HG03280 (cell line): ENCODE measurements around the gene ACTR1B.
A peak's percentile ranks its signal among the peaks of the same experiment; 100 is the strongest.
"Not testable (repeated sequence)": the region's sequence is repeated elsewhere in the genome, so short reads cannot be mapped to it uniquely, and the experiment has no call there.

Experiments
- ATAC-seq: cut with Tn5 transposase; IDR thresholded peaks from one replicate; pipeline ENCODE4 v1.9.1; 2021; ENCODE audit warnings: mild to moderate bottlenecking, moderate library complexity; ENCODE audit not compliant: unreplicated experiment

Gene ACTR1B

DNA sequence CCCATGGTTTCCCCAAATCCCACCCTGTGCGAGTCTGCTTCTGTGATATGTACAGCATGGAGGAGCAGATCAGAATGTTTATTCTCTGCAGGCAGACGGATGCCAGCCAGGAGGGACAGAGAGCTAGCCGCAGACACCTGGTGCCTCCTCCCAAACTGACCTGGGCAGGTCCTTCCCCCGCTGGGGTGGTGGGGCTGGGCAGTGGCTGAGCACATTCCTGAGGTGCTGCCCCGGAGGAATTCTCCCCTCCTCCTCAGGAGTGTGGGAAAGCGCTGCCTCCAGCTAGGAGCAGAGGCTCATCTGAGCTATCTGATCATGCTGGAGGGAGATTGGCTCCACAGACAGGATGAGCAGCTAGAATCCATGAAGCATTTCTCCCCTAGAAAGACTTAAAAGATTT, 27.3 kb upstream of the ACTR1B start:
- ATAC-seq, result no peak

DNA sequence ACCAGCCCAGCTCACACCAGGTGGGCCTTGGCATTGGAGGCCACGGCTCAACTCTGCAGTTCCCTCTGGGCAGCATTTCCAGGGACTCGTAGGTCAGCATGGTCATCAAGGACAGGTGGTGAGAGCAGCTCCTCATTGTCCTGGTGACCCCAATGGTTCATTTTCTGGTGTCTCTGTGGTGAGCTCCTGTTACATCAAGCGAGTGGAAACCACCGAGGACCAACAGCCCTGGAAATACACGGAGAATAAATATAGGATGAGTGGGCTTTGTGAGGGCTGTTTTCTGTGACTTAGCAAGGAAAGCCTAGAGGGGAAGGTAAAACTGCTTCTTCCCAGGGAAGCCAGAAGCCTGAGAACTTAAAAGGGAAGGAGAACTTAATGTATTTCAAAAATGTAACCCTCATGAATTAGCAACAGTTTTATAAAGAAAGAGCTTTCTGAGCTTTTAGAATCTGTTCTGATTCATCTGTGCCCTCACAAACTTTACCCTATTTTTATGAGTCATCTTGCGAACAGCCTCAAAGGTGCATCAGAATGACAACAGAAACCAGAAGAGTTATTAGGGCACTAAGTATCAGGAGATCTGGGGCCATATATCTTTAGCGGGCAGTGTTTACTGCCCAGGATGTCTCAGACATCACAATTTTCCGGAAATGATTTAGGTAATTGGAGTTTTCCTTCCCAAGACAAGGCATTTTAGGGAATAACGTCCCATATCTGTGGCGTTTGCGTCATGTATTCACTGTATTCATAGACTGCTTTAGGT, 24.4 kb upstream of the ACTR1B start:
- peak; percentile 63 for ATAC-seq

DNA sequence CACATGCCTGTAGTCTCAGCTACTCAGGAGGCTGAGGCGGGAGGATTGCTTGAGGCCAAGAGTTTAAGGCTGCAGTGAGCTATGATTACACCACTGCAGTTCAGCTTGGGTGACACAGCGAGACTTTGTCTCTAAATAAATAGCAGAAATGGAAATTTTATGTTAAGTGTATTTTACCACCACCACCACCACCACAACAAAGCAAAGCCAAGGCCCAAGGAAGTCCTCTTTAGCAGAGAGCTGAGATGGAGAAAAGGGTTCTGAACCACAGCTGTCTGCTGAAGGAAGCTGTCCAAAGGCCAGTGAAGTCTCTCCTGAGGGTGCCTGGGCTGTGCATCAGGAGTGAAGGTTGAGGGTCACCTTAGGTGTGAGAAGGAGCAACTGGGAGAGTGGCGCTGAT, 23.4 kb upstream of the ACTR1B start:
- ATAC-seq, result not testable (repeated sequence)

DNA sequence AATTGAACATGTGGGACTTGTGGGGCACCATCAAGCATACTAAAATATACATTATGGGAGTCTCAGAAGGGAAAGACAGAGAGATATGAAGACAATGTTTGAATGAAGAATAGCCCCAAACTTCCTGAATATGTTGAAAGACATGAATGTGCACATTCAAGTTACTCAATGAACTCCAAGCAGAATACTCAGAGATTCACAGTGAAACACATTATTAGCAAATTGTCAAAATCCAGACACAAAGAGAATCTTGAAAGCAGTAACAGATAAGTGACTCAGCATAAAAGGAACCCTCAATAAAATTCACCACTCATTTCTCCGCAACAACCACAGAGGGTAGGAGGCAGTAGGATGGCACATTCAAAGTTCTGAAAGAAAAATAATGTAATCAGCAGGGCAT, 14.5 kb upstream of the ACTR1B start:
- no peak for ATAC-seq

DNA sequence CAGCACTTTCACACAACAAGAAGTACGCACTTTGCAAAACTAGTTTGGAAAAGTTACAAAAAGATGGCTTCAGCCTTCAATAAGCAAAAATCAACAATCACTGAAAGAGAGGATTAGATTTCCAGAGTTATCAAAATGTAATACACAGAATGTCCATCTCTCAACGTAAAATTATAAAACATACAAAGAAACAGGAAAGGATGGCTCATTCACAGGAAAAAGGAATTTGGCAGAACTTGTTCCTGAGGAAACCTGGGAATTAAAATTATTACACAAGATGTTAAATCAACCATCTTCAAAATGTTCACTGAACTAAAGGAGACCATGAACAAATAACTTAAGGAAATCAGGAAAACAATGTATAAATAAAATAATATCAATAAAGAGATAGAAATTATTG, 13.6 kb upstream of the ACTR1B start:
- ATAC-seq, result no peak

DNA sequence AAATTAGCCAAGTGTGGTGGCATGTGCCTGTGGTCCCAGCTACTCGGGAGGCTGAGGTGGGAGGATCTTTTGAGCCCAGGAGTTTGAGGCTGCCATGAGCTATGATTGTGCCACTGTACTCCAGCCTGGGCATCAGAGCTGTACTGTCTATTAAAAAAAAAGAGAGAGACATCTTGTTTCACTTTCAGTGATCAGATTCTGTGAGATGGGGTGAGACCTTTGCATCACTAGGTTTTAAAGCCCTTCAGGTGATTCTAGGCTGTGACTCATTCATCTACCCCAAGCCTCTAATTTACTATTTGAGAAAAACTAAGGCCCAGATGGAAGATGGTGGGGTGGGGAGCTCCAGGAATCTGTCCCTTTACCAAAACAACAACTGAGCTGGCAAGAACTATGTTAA, 12.8 kb upstream of the ACTR1B start:
- no peak for ATAC-seq

DNA sequence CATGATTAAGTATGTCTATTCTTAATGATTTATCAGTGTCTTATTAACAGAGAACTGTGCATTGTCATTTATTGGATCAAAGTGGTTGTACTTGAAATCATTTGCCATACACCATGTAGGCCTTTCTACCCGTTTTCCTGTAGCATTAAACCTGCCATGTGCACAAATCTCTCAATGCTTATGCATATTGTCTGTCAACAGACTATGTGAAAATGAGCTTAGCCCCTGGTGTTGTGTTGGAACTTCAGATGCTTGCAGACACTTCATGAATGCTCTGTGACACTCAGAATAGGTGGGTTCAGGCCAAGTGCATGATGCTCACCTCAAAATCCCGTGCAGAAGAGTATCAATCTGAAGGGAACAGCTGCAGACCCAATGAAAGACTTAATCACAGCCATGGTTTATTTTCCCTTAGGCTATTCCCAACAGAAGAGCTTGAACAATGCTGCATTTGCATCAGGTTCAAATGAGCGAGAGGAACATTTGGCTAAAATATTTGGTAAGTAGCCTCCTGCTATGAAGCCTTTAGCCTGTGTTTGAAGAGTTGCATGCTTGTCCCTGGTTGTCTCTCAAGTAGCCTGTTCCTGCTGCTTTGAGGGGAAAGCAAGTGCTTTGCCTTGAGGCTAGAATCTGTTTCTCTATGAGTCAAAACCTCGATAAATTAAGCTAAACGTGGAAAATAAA, 11.7 kb upstream of the ACTR1B start:
- ATAC-seq, result no peak

DNA sequence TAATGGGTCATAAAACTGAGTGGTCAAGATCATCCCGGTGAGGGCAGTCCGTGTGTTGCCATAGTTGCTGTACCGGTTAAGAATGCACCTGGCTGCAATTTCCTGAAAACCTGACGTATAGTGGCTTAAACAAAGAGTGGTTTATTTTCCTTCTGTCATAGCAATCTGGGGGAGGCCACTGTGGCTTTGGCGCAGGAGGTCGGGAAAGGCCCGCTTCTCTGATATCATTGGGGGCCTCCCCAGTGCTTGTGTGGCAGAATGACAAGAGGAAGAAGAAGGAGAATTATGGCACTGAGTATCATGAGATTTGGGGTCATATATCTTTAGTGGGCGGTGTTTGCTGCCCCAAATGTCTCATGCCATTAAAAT, 10.1 kb upstream of the ACTR1B start:
- ATAC-seq, result no peak

DNA sequence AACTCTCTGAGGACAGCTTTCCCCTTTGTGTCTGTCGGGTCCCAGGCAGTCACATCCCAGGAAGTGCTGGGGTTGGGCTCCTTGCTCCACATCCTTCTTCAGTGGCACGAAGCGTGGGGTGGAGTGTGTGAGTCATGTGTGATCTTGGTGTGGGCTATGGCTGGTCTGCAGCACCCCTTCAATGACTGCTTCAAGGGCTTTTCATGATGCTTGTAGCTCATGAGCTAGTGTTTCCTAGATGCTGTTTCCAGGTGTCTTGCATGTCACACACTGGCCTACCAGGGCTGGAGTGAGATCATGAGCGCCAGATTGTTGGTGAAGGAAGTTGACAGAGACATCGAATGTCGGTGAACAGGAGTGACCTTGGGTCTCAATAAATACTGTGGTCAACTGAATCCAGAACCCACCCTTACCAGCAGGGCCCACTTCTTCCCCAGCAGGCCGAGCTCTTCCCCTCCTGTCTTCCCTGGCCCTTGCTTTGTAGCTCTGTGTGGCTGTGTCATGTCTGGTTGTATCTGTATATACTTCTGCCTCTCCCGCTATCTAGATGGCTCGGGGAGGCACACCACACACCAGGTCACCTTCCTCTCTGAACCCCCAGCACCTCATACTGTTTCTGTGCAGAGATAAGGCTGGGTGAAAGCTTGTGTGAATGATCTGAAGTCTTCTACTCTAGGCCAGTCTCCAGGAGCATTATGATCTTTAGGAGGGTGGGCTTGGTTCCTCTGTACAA, 9.5 kb upstream of the ACTR1B start:
- ATAC-seq, result no peak

DNA sequence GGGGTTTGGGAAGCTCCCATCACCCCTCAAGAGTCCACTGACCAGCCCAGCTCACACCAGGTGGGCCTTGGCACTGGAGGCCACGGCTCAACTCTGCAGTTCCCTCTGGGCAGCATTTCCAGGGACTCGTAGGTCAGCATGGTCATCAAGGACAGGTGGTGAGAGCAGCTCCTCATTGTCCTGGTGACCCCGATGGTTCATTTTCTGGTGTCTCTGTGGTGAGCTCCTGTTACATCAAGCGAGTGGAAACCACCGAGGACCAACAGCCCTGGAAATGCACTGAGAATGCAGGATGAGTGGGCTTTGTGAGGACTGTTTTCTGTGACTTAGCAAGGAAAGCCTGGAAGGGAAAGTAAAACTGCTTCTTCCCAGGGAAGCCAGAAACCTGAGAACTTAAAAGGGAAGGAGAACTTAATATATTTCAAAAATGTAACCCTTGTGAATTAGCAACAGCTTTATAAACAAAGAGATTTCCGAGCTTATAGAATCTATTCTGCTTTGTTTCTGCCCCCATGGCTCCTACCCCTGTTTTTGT, 8.8 kb upstream of the ACTR1B start:
- not testable (repeated sequence) for ATAC-seq

DNA sequence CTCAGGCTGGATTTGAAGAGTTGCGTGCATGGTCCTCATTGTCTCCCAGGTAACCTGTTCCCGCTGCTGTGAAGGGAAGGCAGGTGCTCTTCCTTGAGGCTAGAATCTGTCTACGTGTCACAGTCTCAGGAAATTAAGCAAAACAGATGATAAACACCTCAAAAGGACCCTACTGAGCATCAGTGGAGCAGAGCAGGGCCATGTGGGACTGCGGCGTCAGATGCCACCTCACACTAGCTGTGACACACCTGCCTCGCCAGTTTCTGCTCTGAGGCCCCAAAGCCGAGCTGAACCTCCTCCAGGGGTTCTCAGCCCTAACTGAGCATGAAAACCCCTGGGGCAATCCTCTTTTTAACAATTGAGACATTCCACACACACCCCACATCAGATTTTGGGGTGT, 7.7 kb upstream of the ACTR1B start:
- ATAC-seq, result no peak

DNA sequence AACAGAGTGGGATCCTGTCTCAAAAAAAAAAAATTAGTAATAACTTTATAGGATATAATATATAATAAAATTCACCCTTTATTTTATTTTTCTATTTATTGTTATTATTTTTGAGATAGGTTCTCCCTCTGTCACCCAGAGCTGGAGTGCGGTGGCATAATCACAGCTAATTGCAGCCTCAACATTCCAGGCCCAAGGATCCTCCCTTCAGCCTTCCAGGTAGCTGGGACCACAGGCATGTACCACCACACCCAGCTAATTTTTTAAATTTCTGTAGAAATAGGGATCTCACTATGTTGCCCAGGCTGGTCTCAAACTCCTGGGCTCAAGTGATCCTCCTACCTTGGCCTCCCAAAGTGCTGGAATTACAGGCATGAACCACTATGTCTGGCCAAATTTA, 6.6 kb upstream of the ACTR1B start:
- no peak for ATAC-seq

DNA sequence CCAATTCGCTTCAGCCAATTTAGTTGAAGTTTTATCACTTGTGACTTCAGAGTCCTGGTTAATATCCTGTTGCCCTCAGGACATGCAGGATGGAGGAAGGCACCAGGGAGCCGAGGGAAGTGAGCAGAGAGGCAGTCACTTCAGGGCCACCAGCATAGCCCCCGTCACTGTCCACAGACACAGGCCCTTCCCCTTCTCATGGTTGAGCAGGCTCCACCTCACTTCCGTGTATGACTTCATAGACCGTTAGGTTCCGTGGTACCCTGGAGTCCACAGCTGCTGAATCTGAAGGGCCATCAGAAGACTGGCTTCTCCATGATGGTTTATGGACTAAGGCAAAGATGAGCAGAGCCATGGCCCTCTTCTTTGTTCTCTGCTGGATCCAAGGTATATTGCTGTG, 5.6 kb upstream of the ACTR1B start, which contains the start of gene C2orf92:
Gene C2orf92, plus strand, starts transcription at position 266 of the 400 bp plus-strand sequence. Its CDS starts 76 bp downstream, at position 342.
- ATAC-seq, result no peak

DNA sequence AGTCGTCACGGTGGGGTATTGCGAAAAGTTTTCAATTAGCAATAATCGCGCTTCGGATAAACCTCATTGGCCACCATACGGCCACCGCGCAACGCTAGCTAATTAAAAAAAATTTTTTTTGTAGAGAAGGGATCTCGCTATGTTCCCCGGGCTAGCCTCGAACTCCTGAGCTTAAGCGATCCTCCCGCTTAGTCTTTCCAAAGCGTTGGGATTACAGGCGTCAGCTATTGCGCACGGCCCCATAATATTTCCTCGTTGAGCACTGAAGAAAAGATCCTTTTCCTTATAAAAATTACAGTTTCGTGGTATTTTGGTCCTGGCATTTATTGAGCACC, 759 bp upstream of the ACTR1B start:
- ATAC-seq, result no peak

DNA sequence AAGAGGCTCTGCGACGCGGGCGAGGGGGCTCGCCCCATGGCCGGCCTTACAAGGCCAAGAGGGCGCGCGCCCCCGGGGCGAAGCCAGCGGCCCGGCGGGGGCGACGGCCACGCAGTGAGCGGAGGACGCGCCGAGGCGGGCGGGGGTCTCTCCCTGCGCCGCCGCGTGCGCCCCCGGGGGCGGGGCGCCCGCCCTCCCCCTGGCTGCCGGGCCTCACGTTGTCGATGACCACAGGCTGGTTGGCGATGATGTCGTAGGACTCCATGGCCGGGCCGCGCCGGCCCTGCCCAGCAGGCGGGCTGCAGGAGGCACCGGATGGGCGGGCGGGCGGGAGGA, 250 bp downstream of the ACTR1B start:
- ATAC-seq, result no peak

DNA sequence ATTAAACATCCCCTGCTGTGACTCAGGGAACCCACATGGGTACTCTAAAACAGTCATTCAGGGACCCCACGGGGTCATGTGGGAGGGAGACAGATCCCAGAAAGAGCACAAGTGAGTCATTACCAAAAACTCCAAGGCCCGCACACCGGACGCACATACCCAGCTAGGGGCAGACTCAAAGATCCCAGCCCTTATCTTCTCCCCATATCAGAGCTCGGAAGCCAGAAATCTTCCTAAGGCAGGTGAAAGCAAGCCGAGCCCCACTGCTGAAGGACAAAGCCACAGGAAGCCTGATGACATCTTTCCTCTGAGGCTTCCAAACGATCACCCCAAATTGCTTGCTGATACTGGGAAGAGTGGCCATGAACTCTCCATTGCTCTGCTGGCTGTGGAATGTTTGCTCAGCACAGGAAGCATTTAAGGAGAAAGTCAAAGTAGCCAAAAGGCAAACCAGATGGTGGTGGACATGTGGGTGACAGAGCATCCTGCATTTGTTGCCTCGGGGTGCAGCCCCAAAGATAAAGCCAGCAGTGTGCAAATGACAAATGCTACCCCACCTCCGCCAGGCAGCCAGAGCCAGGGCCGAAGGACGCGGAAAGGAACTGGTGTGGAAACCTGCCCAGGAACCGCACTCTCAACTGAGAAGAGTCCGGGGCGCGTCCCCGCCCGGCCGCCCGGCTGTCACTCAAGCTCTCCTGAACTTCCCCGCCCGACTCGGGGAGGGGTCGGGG, 784 bp downstream of the ACTR1B start:
- ATAC-seq, result peak; percentile 48

DNA sequence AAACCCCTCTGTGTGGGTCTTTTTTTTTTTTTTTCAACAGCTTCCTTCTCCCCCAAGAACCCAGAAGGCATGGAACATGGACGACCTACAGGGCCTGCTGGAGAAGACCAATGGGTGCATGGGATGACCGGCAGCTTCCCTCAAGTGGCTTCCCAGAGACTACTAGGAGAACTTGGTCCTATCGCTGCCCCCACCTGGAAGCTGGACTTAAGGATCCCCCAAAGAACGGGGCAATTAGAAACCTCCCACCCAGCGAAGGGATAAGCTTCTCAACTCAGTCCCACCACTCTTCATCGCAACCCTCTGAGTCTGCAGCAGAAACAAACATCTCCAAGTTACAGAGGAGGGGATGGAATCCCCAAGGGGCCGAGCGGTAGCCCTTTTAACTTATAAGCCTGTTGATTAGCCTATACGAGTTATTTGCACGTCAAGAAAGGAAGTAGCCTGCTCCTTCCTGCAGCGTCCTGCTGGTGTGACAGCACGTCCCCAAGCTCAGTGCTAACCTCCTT, 1.4 kb downstream of the ACTR1B start:
- no peak for ATAC-seq

DNA sequence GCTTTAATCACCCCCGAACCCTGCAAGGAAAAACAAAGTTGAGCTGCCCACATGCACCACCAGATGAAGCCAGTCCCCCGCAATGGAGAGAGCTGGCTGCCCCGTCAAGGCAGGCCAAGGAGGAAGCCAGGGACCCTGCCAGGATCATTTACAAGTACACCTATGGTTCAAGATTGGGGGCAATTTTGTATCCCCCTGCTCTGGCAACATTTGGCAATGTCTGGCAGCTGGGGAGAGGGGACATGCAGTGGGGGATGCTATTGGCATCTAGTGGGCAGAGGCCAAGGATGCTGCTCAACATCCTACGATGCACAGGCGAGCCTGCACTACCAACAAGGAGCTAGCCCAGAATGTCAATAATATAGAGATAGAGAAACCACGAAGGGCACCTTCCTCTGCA, 1.9 kb downstream of the ACTR1B start:
- no peak for ATAC-seq

DNA sequence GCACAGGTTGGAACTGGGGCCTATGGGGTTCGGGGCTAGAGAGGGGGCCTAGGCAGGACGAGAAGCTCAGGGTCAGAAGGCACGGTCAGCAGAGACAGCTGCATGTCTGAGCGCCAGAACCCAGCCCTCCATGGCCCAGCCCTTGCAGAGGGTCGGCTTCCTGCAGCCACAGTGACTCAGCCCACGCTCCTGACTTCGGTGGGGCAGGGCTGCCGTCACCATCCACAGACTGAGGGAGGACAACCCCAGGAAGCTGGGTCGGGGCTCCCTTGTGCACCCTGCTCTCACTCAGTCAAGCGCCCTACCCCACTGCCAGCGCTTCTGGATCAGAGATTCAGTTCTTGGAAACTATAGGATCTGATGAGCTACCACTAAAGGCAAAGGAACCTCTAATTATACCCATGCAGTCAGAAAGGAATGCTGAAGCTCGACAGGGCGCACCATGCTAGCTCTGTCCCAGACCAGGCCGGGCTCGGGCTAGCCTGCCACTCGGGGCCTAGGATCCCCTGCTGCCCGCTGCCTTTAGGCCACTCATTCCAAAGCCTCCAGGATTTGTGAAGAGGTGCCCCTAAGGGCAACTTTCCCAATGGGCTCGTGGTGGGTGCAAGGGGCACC, 3.0 kb downstream of the ACTR1B start:
- no peak for ATAC-seq

DNA sequence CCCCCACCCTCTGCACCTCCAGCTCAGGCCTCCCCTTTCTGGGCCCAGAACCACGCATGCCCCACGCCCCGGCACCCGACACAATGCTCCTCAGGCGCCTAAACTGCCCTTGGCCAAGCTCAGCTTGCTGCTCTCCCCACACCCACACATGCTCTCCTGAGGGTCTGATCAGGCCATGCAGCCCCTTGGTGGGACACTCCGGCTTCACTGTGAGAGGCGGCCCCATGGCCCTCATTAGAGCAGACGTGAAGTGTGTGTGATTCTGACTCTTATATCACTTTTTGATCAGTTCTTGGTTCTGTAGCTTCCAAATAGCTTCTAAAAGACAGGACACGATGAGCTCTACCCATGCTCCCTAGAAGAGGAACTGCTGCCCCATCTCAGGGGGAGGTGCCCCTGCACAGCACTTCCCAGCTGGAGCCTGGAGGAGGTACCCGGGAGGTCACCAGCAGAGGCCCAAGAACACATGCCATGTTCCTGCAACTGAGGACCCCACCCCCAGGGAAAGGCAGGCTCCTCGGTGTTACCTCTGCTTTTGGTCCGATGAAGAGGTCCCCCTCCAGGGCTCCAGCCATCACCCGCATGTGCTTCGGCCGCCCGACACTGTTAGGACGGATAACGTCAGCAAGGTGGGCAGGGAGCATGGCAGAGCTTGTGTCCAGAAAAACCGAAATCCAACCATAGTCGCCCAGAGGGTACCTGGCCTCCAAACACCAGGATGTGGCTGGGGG, 3.6 kb downstream of the ACTR1B start:
- ATAC-seq, result no peak
